Ammon's horn (tissue), 1 donor: ENCODE results near the gene MIGA2.

ENCODE experiments used
- DNase-seq: peaks from one replicate; pipeline ENCODE4 v3.0.0-alpha.2; 2016; ENCODE audit warnings: low spot score

MIGA2 gene

DNA sequence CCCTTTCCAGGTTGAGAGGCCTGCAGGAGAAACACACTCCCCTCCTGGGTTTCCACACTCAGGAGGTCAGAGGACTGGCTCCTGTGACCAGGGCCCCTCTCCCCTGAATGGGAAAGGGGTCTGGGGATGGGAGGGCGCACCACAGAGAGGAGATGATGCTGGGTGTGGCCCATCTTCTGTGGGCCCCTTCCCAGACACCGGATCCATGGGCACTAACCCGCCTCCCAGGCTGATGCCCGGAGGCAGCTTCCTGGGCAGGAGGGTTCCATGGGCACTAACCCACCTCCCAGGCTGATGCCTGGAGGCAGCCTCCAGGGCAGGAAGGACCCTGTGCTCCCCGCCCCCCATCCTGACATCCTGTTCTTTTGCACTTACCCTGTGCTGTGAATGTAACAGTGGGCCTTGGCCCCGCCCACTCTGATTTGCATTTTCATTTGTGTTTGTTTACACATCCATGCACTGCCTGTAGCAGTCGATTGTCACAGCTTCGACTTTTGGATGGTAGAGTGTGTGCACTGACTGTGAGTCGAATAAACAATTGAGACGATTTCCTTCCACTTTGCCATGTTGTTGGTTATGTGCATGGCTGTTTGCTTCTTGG lies 35.2 kb downstream of the MIGA2 start:
- no peak for DNase-seq

DNA sequence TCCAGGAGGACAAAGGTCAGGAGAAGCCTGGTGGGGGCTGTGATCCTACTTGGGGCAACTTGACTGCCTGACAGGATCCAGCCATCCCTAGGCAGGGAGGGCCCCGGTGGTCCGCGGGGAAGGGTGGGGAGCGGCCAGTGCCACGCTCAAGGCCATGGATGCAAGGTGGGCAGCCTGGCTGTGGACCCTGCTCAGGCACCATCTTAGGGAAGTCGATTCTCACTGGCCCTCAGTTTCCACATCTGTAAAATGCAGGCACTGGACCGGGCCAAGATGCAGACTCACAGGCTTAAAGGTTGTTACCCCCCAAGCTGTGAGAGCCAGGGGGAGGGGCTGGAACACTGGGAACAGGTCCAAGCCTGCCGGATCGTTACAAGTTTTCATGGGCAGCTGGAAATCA lies 35.7 kb downstream of the MIGA2 start:
- no peak for DNase-seq

DNA sequence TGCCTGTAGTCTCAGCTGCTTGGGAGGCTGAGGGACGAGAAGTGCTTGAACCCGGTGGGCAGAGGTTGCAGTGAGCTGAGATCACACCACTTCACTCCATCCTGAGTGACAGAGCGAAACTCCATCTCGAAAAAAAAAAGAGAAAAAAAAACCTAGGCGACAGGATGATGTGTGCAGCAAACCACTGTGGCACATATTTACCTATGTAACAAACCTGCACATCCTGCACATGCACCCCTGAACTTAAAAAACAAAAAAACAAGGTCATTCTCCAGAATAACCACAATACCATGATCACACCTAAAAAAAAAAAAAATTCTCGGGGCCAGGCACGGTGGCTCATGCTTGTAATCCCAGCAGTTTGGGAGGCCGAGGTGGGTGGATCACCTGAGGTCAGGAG lies 37.0 kb downstream of the MIGA2 start:
- DNase-seq: no peak

DNA sequence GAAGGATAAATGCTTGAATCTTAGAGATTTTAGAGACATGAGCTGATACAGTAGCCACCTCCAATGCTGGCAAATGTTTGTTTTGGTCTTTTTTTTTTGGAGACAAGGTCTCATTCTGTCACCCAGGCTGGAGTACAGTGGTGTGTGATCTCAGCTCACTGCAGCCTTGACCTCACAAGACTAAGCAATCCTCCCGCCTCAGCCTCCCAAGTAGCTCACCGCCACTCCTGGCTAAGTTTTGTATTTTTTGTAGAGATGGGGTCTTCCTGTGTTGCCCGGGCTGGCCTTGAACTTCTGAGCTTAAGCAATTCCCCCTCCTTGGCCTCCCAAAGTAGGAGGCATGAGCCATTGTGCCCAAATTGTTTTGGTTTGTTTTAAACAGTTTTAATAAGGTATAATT lies 37.7 kb downstream of the MIGA2 start:
- no peak for DNase-seq

DNA sequence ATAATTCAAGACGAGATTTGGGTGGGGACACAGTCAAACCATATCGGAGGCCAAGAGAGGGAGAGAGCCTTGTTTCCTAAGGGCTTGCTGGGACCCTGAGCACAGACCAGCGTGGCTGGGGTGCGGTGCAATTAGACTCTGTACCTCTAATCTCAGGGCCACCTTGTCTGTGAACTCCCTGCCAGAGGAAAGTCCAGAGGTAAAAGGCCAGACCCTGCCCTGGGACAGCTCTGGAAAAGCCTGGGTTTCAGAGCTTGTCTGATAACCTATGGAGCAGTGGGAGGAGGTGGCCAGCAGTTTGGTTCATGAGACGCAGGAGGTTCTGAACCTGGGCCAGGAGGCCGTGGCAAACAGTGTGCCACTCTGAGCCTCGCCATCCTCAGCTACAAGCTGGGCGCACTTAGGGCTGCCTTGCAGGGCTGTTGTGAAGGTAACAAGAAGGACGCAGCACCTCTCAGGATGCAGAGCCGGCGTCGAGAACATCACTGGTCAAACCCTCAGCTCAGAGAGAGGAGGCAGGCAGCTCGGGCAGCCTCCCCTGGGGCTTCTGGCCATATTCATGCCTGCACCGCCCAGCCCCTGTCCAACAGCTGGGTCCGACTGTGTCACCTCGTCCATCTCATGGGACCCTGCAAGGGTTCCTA lies 39.7 kb downstream of the MIGA2 start:
- no peak for DNase-seq

DNA sequence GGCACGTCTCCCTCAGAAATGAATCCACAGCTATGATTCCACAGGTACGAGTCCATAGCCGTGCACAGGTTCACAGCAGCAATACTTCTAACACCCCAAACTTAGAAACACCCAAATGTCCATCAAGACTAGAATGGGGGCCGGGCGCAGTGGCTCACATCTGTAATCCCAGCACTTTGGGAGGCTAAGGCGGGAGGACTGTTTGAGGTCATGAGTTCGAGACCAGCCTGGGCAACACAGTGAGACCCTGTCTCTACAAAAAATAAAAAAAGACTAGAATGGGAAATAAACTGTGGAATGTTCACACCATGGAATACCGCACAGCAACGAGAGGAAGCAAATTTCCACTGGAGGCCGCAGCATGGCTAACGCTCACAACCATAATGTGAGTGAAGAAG lies 40.2 kb downstream of the MIGA2 start:
- DNase-seq: no peak

DNA sequence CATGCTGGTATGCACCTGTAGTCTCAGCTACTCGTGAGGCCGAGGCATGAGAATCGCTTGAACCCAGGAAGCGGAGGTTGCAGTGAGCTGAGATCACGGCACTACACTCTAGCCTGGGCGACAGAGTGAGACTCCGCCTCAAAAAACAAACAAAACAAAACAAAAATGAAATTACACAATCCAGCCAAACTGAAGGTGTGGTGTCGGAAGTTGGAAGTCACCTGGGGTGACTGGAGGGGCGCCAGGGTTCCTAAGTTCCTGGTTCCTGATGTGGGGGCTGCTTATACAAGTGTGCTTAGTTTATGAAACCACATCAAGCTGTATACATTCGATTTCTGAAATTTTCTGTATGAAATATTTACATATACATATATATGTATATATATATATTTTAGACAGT lies 40.8 kb downstream of the MIGA2 start:
- no peak for DNase-seq

DNA sequence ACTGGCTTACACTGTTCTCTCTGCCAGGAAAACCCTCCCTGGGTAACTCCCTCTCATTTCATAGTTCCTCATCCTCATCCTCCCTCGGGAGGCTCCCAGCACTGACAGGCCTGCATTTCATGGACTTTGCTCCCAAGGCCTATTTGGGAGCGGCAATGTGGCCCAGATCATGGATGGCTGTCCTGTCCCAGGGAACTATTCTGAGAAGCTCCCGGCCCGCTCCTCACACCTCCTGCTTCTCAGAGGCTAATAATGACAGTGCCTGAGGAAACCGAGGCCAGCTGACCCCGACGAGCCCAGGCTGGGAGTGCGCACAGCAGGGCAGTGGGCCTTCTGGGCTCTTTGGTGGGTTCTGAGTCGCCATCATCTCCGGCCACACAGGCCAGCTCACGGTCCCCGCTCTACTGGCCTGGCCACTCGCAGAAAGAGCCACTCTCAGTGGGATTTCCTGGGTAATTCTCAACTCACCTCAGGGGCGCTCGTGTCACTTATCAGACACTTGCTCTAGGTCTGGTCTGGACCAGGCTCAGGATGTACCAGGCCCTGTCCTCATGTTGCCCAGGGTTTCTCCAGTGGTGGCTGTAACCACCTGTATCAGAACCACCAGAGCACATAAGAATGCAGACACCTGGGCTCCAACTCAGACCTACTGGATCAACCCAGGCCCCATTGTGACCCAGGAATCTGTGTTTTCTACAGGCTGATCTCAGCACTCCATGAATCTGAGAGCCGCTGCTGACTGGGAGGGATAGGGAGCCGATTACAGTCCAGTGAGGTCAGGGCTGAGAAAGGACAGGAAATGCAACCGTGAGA lies 42.5 kb downstream of the MIGA2 start:
- no peak for DNase-seq

DNA sequence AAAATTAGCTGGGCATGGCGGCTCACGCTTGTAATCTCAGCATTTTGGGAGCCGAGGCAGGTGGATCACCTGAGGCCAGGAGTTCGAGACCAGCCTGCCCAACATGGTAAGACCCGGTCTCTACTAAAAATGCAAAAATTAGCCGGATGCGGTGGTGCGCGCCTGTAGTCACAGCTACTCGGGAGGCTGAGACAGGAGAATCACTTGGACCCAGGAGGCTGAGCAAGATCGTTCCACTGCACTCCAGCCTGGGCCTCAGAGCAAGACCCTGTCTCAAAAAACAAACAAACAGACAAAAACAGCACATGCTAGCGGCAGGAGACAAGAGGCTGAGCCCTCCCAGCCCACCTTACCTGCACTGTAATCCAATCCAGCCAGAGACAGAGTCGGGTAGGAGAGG lies 43.4 kb downstream of the MIGA2 start:
- no peak for DNase-seq

DNA sequence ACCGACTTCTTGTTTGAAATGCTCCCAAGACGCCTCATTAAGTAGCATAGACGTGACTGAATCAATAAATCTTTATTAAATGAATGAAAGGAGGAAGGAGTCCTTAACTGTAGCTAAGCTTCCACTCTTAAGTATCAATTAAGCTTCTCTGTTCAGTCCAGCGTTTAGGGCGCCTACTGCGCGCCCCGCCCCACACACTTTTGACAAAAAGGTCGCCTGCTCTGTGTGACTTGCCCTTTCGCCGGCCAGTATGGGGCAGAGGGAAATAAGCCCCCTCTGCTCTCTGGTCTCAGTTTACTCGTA lies 43.8 kb downstream of the MIGA2 start:
- no peak for DNase-seq

DNA sequence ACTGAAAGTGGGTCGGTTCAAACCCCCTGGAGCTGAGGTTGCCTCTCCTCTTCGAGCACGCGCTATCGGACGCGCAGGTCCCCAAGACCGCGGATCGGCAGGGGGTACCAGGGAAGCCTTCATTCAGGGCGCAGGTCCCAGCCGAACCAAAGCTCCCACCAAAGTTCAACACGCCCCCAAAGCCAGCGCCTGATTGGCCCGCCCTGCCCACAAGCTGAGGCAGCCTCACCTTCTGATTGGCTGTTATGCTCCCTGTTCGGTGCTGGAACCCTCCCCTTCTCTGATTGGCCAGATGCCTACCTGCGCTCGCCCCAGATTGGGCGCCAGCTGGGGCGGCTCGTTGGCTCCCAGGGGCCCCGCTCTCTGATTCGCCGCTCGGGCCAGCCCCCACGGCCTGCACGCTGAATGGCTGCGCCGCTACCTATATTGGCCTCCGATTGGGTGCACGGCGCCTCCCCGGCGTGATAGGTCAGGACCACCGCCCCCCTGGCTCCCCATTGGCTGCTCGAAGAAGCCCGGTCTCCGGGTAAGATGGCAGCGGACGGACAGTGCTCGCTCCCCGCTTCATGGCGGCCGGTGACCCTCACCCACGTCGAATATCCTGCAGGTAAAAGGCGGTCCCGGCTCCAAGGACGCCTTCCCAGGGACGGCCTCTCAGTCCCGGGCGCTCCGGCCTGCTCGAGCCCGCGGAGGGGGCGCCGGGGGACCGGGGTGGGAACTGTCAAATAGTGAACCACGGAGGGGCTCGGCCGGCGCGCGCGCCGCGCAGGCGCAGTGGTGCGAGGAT lies 44.4 kb downstream of the MIGA2 start, which contains the start of gene DOLPP1:
TSS of gene DOLPP1 (plus strand) at position 511 of the 787 bp plus-strand sequence. CDS start at position 532, 21 bp downstream.
- DNase-seq: peak; percentile 99

DNA sequence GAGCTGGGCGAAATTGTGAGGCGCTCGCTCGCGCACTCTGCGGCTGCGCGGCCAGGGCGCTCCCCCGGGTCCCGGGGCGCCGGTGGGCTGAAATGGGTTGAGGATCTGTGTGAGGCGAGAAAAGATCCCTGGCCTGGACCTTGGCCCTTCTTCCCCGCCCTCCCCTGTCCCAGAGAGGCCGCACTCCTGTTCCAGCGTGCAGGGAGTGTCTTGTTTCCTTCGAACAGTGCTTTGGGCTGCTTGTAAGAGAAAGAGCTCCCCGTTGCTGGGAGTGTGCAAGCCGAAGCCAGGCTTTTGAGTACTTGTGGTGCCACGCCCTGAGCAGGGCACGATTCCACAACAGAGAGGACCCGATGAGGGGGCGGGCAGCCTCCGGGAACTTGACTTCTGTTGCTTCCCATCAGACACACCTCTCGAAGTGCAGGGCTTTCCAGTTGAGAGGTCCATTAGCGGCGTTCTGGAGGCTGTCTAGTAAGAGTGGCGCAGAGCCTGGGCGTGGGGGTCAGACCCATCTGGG lies 45.0 kb downstream of the MIGA2 start:
- no peak for DNase-seq

DNA sequence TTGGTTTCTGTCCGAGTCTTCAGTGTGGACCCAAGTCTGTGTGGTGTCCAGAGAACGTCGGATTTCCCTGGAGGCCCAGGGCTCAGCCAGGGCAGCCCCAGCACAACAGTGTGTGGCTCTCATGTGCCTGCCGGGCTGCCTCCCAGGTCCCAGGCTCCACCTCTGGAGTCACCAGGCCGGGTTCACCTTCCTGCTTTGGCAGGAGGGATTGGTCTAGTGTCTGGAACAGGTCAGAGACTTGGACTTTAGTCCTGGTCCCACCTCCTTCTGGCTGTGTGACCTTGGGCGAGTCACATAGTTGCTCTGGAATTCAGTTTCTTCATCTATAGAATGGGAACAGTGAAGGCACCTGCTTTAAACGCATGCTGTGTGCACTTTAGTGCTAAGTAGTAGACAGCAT lies 47.7 kb downstream of the MIGA2 start:
- DNase-seq: no peak

DNA sequence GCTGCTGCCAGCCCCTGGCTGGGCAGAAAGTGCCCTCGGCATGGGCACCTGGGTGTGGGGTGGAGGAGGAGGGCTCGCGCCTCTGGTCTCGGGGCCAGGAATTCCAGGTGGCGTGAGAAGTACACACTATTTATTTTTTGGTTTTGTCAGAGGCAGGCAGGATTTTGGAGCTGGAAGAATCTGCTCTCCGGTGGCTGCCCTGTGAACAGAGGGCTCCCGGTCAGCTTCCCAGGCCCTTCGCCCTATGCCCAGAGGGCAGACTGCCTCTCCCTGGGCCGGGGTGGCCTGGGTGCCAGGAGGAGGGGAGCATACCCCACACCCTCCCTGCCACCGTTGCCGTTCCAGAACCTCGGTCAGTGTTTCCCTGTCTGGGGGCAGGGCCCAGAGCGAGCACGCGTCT lies 52.8 kb downstream of the MIGA2 start:
- DNase-seq: no peak

DNA sequence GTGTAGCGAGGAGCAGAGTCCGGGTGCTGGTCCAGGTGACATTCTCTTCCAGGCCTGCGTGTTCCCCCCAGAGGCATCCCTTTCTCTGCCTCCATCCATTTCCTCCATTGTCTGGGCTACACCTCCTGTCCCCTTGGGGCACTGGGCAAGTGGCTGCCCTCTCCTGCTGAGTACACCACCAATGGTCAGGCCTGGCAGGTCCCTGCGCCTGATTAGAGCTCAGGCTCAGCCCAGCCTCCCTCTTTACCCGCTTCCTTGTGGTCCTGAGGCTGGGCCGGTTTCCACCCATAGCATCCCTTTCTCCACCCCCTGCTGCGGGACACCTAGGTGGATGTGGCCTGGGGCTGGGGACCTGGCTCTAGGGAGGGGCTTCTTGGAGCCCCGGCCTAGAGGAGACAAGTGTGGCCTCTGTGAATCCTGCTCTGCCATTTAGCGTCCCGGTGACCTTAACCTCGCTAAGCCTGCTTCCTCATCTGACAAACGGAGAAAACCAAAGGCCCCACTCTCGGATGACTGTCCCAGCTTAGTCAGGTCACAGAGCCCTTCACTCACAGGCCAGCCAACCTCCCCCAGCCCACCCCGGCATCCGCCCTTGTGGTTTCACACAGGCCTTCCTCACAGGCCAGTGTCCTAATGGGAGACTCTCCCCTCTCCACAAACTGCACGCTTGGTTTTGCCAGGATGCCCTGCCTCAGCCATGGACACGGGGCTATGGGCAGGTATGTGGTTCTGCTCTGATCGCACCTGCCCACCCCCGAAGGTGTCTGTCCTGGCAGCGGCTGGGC lies 57.4 kb downstream of the MIGA2 start:
- DNase-seq: no peak

DNA sequence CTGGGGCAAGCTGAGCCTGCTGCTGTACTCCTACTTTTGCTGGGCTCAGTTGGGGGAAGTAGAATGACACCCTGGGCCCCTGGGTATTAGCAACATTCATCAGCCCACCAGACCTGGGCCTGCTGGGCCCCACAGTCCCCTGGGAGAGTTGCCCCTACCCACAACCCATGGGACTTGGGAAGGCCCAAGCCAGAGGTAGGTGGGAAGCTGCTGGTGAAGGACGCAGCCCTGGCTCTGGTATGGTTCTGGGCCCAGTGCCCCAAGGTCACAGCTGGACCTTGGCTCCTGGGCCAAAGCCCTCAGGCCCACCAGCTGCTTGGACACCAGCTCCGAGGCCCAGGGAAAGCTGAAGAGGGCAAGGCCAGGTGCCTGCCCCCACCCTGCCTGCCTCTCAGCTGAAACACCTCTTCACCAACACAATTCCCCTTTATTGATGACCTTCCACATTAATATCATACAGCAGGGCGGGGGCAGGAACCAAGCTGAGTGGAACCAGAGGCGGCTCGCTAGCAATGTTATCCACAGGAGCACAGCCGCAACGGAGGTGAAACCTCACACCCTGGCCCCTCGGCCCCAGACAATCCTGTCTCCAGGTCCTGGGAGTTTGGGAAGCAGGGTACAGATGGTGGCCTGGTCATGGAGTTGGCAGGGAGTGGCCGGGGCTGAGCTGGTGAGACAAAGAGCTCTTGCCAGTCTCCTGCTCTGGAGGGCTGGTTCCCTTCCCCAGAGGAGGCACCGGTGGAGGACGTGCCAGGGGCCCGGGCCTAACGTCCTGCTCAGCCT lies 58.2 kb downstream of the MIGA2 start:
- no peak for DNase-seq

DNA sequence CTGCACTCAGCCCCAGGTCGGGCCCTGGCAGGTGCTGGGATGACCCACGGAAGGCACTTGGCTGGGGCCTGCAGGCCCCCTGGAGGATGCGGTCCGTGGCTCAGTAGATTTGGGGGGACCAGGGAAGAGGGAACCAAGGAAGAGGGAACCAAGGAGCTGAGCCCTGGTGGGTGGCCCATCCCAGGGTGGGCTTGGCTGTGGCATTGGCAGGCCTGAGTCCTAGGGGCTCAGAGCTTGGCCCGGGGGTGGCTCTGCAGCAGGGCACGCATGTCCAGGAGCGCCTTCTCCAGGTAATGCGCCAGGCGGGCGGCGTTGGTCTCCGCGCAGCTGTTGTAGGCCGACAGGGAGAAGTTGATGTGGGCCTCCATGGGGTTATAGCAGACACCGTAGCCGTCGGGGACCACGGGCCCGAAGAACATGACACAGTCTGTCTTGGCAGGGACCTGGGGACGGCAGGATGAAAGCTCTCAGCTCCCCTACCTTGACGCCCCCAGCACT lies 58.8 kb downstream of the MIGA2 start:
- DNase-seq: no peak

DNA sequence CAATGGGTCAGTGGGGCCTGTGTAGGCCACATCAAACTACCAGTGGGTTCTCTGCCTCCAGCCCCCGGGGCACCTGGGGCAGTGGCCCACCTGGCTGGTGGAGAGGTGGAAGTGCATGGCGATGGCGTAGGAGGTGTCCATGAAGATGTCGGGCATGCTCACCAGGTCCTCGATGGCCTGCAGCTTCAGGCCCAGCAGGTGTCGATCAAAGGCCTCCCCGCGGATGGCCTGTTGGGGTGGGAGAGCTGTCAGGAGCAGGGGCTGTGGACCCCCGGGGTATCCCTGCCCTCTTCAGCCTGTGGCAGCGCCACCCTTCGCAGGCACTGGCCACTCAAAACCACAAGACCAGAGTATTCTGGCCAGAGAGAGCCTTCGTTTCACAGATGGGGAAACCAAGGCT lies 59.5 kb downstream of the MIGA2 start:
- no peak for DNase-seq

DNA sequence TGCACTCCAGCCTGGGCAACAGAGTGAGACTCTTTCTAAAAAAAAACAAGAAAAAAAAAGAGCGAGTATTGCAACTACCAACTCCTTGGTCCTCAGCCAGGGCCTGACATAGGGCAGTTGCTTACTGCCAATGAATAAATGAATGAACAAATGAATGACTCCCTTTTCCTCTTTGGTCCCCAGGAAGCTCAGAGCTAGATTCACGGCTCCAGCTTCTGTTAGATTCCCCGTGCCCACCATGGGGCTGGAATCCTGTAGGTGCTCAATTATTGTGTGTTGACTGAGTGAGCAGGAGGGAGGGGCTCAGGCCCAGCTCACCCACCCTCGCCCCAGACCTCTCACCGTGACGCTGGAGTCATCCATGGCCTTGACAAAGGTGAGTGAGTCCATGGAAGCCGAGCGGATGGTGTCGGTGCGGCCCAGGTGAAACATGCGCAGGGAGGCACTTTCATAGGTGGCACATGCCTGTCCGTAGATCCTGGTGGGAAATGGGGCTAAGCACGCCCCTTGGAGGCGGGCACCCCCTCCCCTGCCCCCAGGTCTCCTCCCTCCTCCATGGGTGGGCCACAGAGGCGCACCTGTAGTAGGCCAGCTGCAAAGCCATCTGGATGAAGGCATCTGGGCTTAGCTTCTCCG lies 61.4 kb downstream of the MIGA2 start:
- DNase-seq: no peak

DNA sequence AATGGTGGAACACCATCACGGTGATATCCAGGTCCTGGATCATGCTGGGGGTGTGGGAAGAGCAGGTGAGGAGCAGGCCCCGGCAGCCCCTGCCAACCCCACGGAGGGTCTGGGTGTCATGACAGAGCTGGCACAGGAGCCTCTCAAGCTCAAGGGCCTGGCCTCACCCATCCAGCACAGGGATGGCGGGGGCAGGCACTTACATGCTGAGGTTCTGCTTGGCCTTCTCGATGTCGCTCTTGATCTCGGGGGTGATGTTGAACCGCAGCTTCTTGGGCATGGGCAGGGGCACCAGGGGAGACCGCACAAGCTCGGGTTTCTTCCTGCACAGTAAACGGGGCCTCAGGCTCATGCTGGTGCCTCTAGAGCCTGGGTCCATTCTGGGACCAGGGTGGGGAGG lies 61.9 kb downstream of the MIGA2 start:
- DNase-seq: no peak
